ENCODE results near the gene RFPL1.

DNA sequence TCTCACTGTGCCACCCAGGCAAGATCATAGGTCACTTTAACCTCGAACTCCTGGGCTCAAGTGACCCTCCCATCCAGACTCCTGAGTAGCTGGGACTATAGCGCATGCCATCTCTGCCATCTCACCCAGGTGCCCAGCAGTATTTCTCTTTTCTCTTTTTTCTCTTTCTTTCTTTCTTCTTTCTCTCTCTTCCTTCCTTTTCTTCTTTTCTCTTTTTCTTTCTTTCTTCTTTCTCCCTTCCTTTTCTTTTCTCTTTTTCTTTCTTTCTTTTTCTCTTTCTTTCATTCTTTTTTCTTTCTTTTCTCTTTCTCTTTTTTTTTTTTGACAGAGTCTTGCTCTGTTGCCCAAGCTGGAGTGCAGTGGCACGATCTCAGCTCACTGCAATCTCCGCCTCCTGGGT, 13.5 kb downstream of the RFPL1 start:
- TF ChIP-seq, protein P1, sequence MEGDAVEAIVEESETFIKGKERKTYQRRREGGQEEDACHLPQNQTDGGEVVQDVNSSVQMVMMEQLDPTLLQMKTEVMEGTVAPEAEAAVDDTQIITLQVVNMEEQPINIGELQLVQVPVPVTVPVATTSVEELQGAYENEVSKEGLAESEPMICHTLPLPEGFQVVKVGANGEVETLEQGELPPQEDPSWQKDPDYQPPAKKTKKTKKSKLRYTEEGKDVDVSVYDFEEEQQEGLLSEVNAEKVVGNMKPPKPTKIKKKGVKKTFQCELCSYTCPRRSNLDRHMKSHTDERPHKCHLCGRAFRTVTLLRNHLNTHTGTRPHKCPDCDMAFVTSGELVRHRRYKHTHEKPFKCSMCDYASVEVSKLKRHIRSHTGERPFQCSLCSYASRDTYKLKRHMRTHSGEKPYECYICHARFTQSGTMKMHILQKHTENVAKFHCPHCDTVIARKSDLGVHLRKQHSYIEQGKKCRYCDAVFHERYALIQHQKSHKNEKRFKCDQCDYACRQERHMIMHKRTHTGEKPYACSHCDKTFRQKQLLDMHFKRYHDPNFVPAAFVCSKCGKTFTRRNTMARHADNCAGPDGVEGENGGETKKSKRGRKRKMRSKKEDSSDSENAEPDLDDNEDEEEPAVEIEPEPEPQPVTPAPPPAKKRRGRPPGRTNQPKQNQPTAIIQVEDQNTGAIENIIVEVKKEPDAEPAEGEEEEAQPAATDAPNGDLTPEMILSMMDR (conservative IDR thresholded peaks at IDR 0.05), result no peak
- no peak for TF ChIP-seq ZFX (IDR thresholded peaks at IDR 0.05)

Measured in C4-2B (cell line).